ENCODE measurements around the gene INTS2. TPM values are rescaled to one million over a fixed set of nuclear protein-coding genes. Genes with fewer than 3 reads are reported as not detected.

The INTS2 gene
- 16.9 and 18.2 TPM in 2 replicates for total RNA-seq
- long read RNA-seq, full-length matches to known transcripts = 16 of 35 reads
- long read RNA-seq, partial matches to known transcripts = 13 of 35 reads
- long read RNA-seq, other reads (novel, unspliced or antisense) = 6 of 35 reads

GRCh38 chr17:61927208-61928100 lies at the start of gene INTS2:
TSS of gene INTS2 (minus strand) at chr17:61927982. CDS start at chr17:61926644, 1,338 bp downstream.
- Mint-ChIP-seq H3K27me3 (peaks cover 4% of the 10 kb centered on the region), H3K9me3 (ENCODE audit: low read depth) (no peaks in the 10 kb centered on the region), H3K4me1 (ENCODE audit: low read depth) (peaks cover 12% of the 10 kb centered on the region), H3K36me3 (ENCODE audit: insufficient read depth) (peaks cover 2% of the 10 kb centered on the region), H3K27ac (peak within 1 kb of the TSS; percentile 94), H3K4me3 (ENCODE audit: low read depth) (peak within 1 kb of the TSS; percentile 88)
- DNase-seq (ENCODE audit: low spot score, unreplicated experiment) = peak; percentile 79
- no peak for TF ChIP-seq CTCF (IDR thresholded peaks at IDR 0.05; ENCODE audit: unreplicated experiment)

- H3K36me3 Mint-ChIP-seq (ENCODE audit: insufficient read depth) = peaks cover 21% of the 10 kb centered on the region
- no peaks in the 10 kb centered on the region for H3K9me3 Mint-ChIP-seq (ENCODE audit: low read depth)
- no peak for TF ChIP-seq CTCF (IDR thresholded peaks at IDR 0.05; ENCODE audit: unreplicated experiment)
- H3K4me3 Mint-ChIP-seq (ENCODE audit: low read depth) = no peak overlapping the region
- no peaks in the 10 kb centered on the region for H3K27me3 Mint-ChIP-seq
- H3K27ac Mint-ChIP-seq = peak overlapping the region; percentile 58
- no peaks in the 10 kb centered on the region for H3K4me1 Mint-ChIP-seq (ENCODE audit: low read depth)
- DNase-seq (ENCODE audit: low spot score, unreplicated experiment) = no peak
Measured at GRCh38 chr17:61974115-61974514, 46.3 kb upstream of the INTS2 start.

GRCh38 chr17:61972311-61972710 lies 44.5 kb upstream of the INTS2 start:
- Mint-ChIP-seq H3K9me3 (ENCODE audit: low read depth) (no peaks in the 10 kb centered on the region), H3K27me3 (no peaks in the 10 kb centered on the region), H3K4me3 (ENCODE audit: low read depth) (no peak overlapping the region), H3K4me1 (ENCODE audit: low read depth) (no peaks in the 10 kb centered on the region), H3K36me3 (ENCODE audit: insufficient read depth) (peaks cover 21% of the 10 kb centered on the region), H3K27ac (no peak overlapping the region)
- TF ChIP-seq CTCF (IDR thresholded peaks at IDR 0.05; ENCODE audit: unreplicated experiment) = no peak
- DNase-seq (ENCODE audit: low spot score, unreplicated experiment) = no peak

- H3K9me3 Mint-ChIP-seq (ENCODE audit: low read depth) = no peaks in the 10 kb centered on the region
- no peaks in the 10 kb centered on the region for H3K4me1 Mint-ChIP-seq (ENCODE audit: low read depth)
- H3K36me3 Mint-ChIP-seq (ENCODE audit: insufficient read depth) = peaks cover 13% of the 10 kb centered on the region
- DNase-seq (ENCODE audit: low spot score, unreplicated experiment) = no peak
- H3K27ac Mint-ChIP-seq = no peak overlapping the region
- H3K4me3 Mint-ChIP-seq (ENCODE audit: low read depth) = no peak overlapping the region
- no peak for TF ChIP-seq CTCF (IDR thresholded peaks at IDR 0.05; ENCODE audit: unreplicated experiment)
- no peaks in the 10 kb centered on the region for H3K27me3 Mint-ChIP-seq
Measured at GRCh38 chr17:61970030-61970429, 42.2 kb upstream of the INTS2 start.

- Mint-ChIP-seq H3K36me3 (ENCODE audit: insufficient read depth) (peaks cover 7% of the 10 kb centered on the region), H3K9me3 (ENCODE audit: low read depth) (no peaks in the 10 kb centered on the region), H3K27me3 (no peaks in the 10 kb centered on the region), H3K27ac (no peak overlapping the region), H3K4me3 (ENCODE audit: low read depth) (no peak overlapping the region), H3K4me1 (ENCODE audit: low read depth) (no peaks in the 10 kb centered on the region)
- no peak for TF ChIP-seq CTCF (IDR thresholded peaks at IDR 0.05; ENCODE audit: unreplicated experiment)
- DNase-seq (ENCODE audit: low spot score, unreplicated experiment) = no peak
Measured at GRCh38 chr17:61968757-61969156, 41.0 kb upstream of the INTS2 start.
